K562 (cell line): ENCODE results near the gene B4GALT5. TPM values are rescaled to one million over a fixed set of nuclear protein-coding genes. Genes with fewer than 3 reads are reported as not detected.

Experiments used
- ADNP ChIP-seq: fragments of 200-800 bp; sonication (Bioruptor generic); IDR thresholded peaks from 2 replicates; pipeline ENCODE4 v1.6.1; 2016; ENCODE audit warnings: missing genetic modification characterization, missing compliant biosample characterization
- BMI1 ChIP-seq: fragments of 150-350 bp; IDR thresholded peaks from 2 replicates; pipeline ENCODE4 v1.6.1; 2014; ENCODE audit warnings: low read length
- BRD4 ChIP-seq: fragments of 200-600 bp; sonication (generic); IDR thresholded peaks from 2 replicates; pipeline ENCODE4 v1.6.1; 2017; ENCODE audit warnings: inconsistent platforms
- CCNT2 ChIP-seq: IDR thresholded peaks from 2 replicates; pipeline ENCODE4 v1.6.1; 2011; ENCODE audit warnings: borderline replicate concordance, low read depth, mild to moderate bottlenecking, moderate library complexity, mixed read lengths, low read length; ENCODE audit not compliant: insufficient read length; ENCODE audit errors: extremely low read depth
- CTCF ChIP-seq, 3 experiments: IDR thresholded peaks in 2 of 3; conservative IDR thresholded peaks in 1 of 3; 2 replicates each; pipeline ENCODE4 v1.5.1; 2011 to 2012; ENCODE audit warnings: low read length in 3 of 3, mild to moderate bottlenecking in 3 of 3, control low read depth in 2 of 3, improper control_type of control experiment in 1 of 3, inconsistent platforms in 1 of 3, low read depth in 1 of 3, mixed read lengths in 1 of 3, moderate library complexity in 1 of 3; ENCODE audit not compliant: insufficient read depth in 2 of 3
- EP300 ChIP-seq: IDR thresholded peaks from 2 replicates; pipeline ENCODE4 v1.6.1; 2012; ENCODE audit warnings: low read length, improper control_type of control experiment
- GABPB1 ChIP-seq: sonication (generic); formaldehyde crosslinking; IDR thresholded peaks from 2 replicates; pipeline ENCODE4 v1.8.0; 2022; ENCODE audit warnings: mild to moderate bottlenecking, missing genetic modification reagents
- GMEB1 ChIP-seq: fragments of 250-450 bp; sonication (Bioruptor Pico); IDR thresholded peaks from 2 replicates; pipeline ENCODE4 v1.4.0; 2020; ENCODE audit warnings: mild to moderate bottlenecking
- HMG20B ChIP-seq: fragments of 250-450 bp; sonication (Bioruptor Pico); IDR thresholded peaks from 2 replicates; pipeline ENCODE4 v1.5.0; 2021; ENCODE audit warnings: mild to moderate bottlenecking
- MYC ChIP-seq, 2 experiments: fragments of 250-450 bp in 1 of 2; sonication (Bioruptor Pico) in 1 of 2; IDR thresholded peaks; 2 replicates each; pipeline versions ENCODE4 v1.5.1 to v1.6.1; 2012 to 2021; ENCODE audit warnings: low read depth in 2 of 2, borderline replicate concordance in 1 of 2, improper control_type of control experiment in 1 of 2, low read length in 1 of 2, mild to moderate bottlenecking in 1 of 2, moderate library complexity in 1 of 2
- PHB2 ChIP-seq: fragments of 450-650 bp; IDR thresholded peaks from 2 replicates; pipeline ENCODE4 v1.6.1; 2017; ENCODE audit warnings: low read depth
- RBM39 ChIP-seq: fragments of 200-400 bp; formaldehyde crosslinking; optimal IDR thresholded peaks from 2 replicates; pipeline ENCODE3; 2018; ENCODE audit warnings: low read depth, low read length
- RFX1 ChIP-seq: fragments of 450-650 bp; IDR thresholded peaks from 2 replicates; pipeline ENCODE4 v1.6.1; 2016; ENCODE audit warnings: mild to moderate bottlenecking, moderate library complexity
- SAFB2 ChIP-seq: fragments of 200-400 bp; formaldehyde crosslinking; IDR thresholded peaks from 2 replicates; pipeline ENCODE4 v1.6.1; 2018; ENCODE audit warnings: borderline replicate concordance, low read length, low read depth, moderate library complexity; ENCODE audit not compliant: severe bottlenecking
- SMARCC2 ChIP-seq: fragments of 450-650 bp; IDR thresholded peaks from 2 replicates; pipeline ENCODE4 v1.6.1; 2017; ENCODE audit warnings: antibody characterized with exemption, moderate library complexity, mild to moderate bottlenecking, low read depth
- ZBED1 ChIP-seq: IDR thresholded peaks from 2 replicates; pipeline ENCODE4 v1.6.1; 2014
- ZBTB7A ChIP-seq: IDR thresholded peaks from 2 replicates; pipeline ENCODE4 v1.6.1; 2011; ENCODE audit warnings: low read depth, mild to moderate bottlenecking, low read length, moderate library complexity, borderline replicate concordance; ENCODE audit not compliant: control insufficient read depth
- polyA plus RNA-seq, 8 experiments: library from polyadenylated mRNA; depleted of rRNA in 4 of 8; stranded (reverse) in 5 of 8; unstranded in 3 of 8; fragments of >200 nt; fragmentation: Nextera tagmentation in 2 of 8; fragmentation: Illumina TruSeq in 1 of 8; extraction: Ambion mirVana in 2 of 8; extraction: Trizol in 1 of 8; gene quantifications; 2 replicates each; pipeline versions ENCODE4 v1.2.1 to v1.2.3, GENCODE V29; 2011 to 2014; ENCODE audit warnings: inconsistent platforms in 1 of 8, missing spikeins in 1 of 8
- total RNA-seq, 7 experiments: library from RNA; depleted of rRNA in 6 of 7; stranded (reverse); fragments of >200 nt in 6 of 7; fragmentation: Illumina TruSeq in 2 of 7; extraction: Trizol in 2 of 7; gene quantifications; 2 replicates each; pipeline versions ENCODE4 v1.2.1 to v1.2.3, GENCODE V29; 2011 to 2021; ENCODE audit warnings: low replicate concordance in 1 of 7
- TF ChIP-seq, protein P1 (sequence below): fragments of 450-650 bp; conservative IDR thresholded peaks from 2 replicates; pipeline ENCODE4 v1.6.1; 2016; ENCODE audit warnings: missing genetic modification characterization, low read depth, mild to moderate bottlenecking, missing compliant biosample characterization, moderate library complexity
- TF ChIP-seq, protein P2 (sequence below): sonication (generic); formaldehyde crosslinking; IDR thresholded peaks from 2 replicates; pipeline ENCODE4 v1.8.0; 2022; ENCODE audit warnings: missing genetic modification reagents, mild to moderate bottlenecking, borderline replicate concordance
- TF ChIP-seq, protein P3 (sequence below): fragments of 250-450 bp; sonication (Bioruptor Pico); IDR thresholded peaks from 2 replicates; pipeline ENCODE4 v1.5.0; 2022; ENCODE audit warnings: mild to moderate bottlenecking

B4GALT5 gene
- total and polyA plus RNA-seq, 9 of the 15 experiments (the other 6 are each of a cell fraction or from before 2014, with no cell fraction given) = 8.5 to 32.6 (median 23.4) TPM

- TF ChIP-seq, protein P1, sequence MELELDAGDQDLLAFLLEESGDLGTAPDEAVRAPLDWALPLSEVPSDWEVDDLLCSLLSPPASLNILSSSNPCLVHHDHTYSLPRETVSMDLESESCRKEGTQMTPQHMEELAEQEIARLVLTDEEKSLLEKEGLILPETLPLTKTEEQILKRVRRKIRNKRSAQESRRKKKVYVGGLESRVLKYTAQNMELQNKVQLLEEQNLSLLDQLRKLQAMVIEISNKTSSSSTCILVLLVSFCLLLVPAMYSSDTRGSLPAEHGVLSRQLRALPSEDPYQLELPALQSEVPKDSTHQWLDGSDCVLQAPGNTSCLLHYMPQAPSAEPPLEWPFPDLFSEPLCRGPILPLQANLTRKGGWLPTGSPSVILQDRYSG (tag) = no peak
- TF ChIP-seq GMEB1 = no peak
- TF ChIP-seq EP300 = peak; percentile 68
- TF ChIP-seq RBM39 = no peak
- TF ChIP-seq PHB2 = no peak
- no peak for TF ChIP-seq SAFB2
- TF ChIP-seq BMI1 = no peak
- no peak for TF ChIP-seq MYC (IDR thresholded peaks at IDR 0.05; ENCODE audit: low read depth, low read length)
- no peak for TF ChIP-seq MYC (CRISPR knock-in tag; IDR thresholded peaks at IDR 0.05; ENCODE audit: borderline replicate concordance, low read depth)
- no peak for TF ChIP-seq GABPB1 (CRISPR knock-in tag)
- no peak; the same call in 1 of the 2 replicates for TF ChIP-seq SMARCC2
- TF ChIP-seq, protein P2, sequence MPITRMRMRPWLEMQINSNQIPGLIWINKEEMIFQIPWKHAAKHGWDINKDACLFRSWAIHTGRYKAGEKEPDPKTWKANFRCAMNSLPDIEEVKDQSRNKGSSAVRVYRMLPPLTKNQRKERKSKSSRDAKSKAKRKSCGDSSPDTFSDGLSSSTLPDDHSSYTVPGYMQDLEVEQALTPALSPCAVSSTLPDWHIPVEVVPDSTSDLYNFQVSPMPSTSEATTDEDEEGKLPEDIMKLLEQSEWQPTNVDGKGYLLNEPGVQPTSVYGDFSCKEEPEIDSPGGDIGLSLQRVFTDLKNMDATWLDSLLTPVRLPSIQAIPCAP = no peak
- no peak for TF ChIP-seq HMG20B (CRISPR knock-in tag)
- no peak for TF ChIP-seq CTCF (IDR thresholded peaks at IDR 0.05 in 2 of 3, conservative IDR thresholded peaks at IDR 0.05 in 1 of 3; ENCODE audit: insufficient read depth in 2 of 3, low read depth in 1 of 3, low read length in 3 of 3)
- no peak for TF ChIP-seq CCNT2
- TF ChIP-seq ADNP = no peak
- no peak for TF ChIP-seq ZBTB7A
- no peak for TF ChIP-seq RFX1
- TF ChIP-seq BRD4 = no peak
- TF ChIP-seq ZBED1 = no peak
- TF ChIP-seq, protein P3, sequence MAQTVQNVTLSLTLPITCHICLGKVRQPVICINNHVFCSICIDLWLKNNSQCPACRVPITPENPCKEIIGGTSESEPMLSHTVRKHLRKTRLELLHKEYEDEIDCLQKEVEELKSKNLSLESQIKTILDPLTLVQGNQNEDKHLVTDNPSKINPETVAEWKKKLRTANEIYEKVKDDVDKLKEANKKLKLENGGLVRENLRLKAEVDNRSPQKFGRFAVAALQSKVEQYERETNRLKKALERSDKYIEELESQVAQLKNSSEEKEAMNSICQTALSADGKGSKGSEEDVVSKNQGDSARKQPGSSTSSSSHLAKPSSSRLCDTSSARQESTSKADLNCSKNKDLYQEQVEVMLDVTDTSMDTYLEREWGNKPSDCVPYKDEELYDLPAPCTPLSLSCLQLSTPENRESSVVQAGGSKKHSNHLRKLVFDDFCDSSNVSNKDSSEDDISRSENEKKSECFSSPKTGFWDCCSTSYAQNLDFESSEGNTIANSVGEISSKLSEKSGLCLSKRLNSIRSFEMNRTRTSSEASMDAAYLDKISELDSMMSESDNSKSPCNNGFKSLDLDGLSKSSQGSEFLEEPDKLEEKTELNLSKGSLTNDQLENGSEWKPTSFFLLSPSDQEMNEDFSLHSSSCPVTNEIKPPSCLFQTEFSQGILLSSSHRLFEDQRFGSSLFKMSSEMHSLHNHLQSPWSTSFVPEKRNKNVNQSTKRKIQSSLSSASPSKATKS (CRISPR knock-in tag) = no peak
These were observed 34.2 kb upstream of the B4GALT5 start (continued) for GRCh38 chr20:49747707-49748524.
